ENCODE measurements around the gene RPA1. TPM values are rescaled to one million over a fixed set of nuclear protein-coding genes. Genes with fewer than 3 reads are reported as not detected.
"Not testable (repeated sequence)": the region's sequence is repeated elsewhere in the genome, so short reads cannot be mapped to it uniquely, and the experiment has no call there.

RPA1 gene
- total RNA-seq, 2 donors from 2014 or later: 15.4 to 40.0 TPM

GRCh38 chr17:1843947-1844346 lies 14.1 kb downstream of the RPA1 start:
- ATAC-seq (ENCODE audit: insufficient number of reproducible peaks, low FRiP score, low read depth): no peak
- Histone ChIP-seq H3K4me1 (ENCODE audit: control insufficient read depth in 1 of 2, low read depth in 2 of 2) (no peaks in the 10 kb centered on the region), H3K27me3 (replicated peaks; ENCODE audit: insufficient read depth) (no peaks in the 10 kb centered on the region), H3K27ac (no peak overlapping the region), H3K9me3 (no peaks in the 10 kb centered on the region), H3K36me3 (peaks cover 11% of the 10 kb centered on the region), H3K4me3 (no peak overlapping the region)
- DNase-seq (ENCODE audit: low spot score): no peak
- TF ChIP-seq, protein P1, sequence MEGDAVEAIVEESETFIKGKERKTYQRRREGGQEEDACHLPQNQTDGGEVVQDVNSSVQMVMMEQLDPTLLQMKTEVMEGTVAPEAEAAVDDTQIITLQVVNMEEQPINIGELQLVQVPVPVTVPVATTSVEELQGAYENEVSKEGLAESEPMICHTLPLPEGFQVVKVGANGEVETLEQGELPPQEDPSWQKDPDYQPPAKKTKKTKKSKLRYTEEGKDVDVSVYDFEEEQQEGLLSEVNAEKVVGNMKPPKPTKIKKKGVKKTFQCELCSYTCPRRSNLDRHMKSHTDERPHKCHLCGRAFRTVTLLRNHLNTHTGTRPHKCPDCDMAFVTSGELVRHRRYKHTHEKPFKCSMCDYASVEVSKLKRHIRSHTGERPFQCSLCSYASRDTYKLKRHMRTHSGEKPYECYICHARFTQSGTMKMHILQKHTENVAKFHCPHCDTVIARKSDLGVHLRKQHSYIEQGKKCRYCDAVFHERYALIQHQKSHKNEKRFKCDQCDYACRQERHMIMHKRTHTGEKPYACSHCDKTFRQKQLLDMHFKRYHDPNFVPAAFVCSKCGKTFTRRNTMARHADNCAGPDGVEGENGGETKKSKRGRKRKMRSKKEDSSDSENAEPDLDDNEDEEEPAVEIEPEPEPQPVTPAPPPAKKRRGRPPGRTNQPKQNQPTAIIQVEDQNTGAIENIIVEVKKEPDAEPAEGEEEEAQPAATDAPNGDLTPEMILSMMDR (IDR thresholded peaks at IDR 0.05): no peak

DNA sequence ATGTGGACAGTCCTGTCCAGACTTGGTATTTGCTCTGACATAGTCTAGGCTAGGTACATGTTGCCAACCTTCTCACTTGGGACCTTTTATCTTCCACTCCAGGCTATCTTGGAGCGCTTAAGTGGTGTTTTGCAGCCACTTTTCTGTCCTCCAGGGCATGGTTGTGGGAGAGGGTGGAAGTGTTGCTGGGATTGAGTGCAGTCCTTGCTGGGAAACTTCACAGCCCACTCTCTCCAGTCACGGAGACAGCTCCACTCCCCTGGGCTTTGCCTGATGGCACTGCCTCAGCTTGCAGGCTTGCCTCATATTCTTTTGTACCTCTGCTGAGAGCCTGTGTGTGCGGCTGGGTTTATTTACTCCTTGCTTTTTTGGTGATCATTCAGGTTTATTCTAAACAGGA lies 17.4 kb downstream of the RPA1 start:
- H3K4me3 ChIP-seq: no peak overlapping the region
- TF ChIP-seq, protein P1 (IDR thresholded peaks at IDR 0.05): no peak
- H3K9me3 ChIP-seq: no peaks in the 10 kb centered on the region
- H3K4me1 ChIP-seq (ENCODE audit: control insufficient read depth in 1 of 2, low read depth in 2 of 2): no peaks in the 10 kb centered on the region
- H3K27me3 ChIP-seq (replicated peaks; ENCODE audit: insufficient read depth): no peaks in the 10 kb centered on the region
- H3K36me3 ChIP-seq: peaks cover 11% of the 10 kb centered on the region
- ATAC-seq (ENCODE audit: insufficient number of reproducible peaks, low FRiP score, low read depth) (no peak), DNase-seq (ENCODE audit: low spot score) (no peak)
- no peak overlapping the region for H3K27ac ChIP-seq

DNA sequence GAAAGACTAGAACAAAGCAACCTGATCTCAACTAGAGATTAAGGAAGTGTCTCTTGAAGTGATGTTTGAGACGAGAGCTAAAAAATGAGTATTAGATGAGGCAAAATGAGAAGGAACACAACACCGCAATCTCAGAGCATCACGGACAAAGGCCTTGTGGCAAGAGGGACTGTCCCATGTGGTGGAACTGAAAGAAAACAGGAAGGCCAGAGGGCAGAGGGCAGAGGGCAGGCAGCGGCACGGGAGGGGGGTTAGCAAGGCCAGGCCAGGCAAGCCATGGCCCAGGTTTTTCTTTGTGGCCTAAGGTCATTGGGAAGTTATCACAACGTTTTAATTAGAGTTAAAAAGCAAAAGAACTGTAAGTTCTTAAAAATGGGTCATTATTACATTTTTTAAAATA lies 22.5 kb downstream of the RPA1 start:
- H3K36me3 ChIP-seq: peaks cover 3% of the 10 kb centered on the region
- no peak overlapping the region for H3K27ac ChIP-seq
- no peaks in the 10 kb centered on the region for H3K9me3 ChIP-seq
- no peaks in the 10 kb centered on the region for H3K4me1 ChIP-seq (ENCODE audit: control insufficient read depth in 1 of 2, low read depth in 2 of 2)
- no peak overlapping the region for H3K4me3 ChIP-seq
- no peaks in the 10 kb centered on the region for H3K27me3 ChIP-seq (replicated peaks; ENCODE audit: insufficient read depth)
- DNase-seq (ENCODE audit: low spot score) (no peak), ATAC-seq (ENCODE audit: insufficient number of reproducible peaks, low FRiP score, low read depth) (no peak)
- TF ChIP-seq, protein P1 (IDR thresholded peaks at IDR 0.05): no peak

DNA sequence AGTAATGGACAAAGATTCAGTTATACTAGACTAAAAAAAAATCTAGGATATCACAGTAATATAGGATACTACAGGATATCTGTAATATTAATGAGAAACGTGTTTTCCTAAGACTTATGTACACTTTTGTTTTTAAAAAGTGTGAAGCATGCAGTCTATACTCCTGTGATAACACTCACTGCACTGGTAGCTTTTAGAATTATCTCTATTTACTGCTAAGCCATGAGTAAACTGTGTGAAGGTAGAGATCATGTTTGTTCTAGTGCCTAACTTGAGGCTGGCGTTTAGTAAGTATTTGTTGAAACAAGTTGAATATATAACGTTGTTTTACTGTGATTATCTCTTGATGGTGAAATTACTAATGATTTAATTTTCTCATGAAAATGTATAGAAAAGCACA lies 23.9 kb downstream of the RPA1 start:
- Histone ChIP-seq H3K27me3 (replicated peaks; ENCODE audit: insufficient read depth) (no peaks in the 10 kb centered on the region), H3K27ac (no peak overlapping the region), H3K36me3 (peaks cover 5% of the 10 kb centered on the region), H3K4me1 (ENCODE audit: control insufficient read depth in 1 of 2, low read depth in 2 of 2) (no peaks in the 10 kb centered on the region), H3K4me3 (no peak overlapping the region), H3K9me3 (no peaks in the 10 kb centered on the region)
- no peak for DNase-seq (ENCODE audit: low spot score)
- TF ChIP-seq, protein P1 (IDR thresholded peaks at IDR 0.05): no peak
- ATAC-seq (ENCODE audit: insufficient number of reproducible peaks, low FRiP score, low read depth): no peak

- peaks cover 14% of the 10 kb centered on the region for H3K36me3 ChIP-seq
- not testable (repeated sequence) for H3K9me3 ChIP-seq; H3K4me3 ChIP-seq; DNase-seq (ENCODE audit: low spot score); ATAC-seq (ENCODE audit: insufficient number of reproducible peaks, low FRiP score, low read depth); H3K4me1 ChIP-seq (ENCODE audit: control insufficient read depth in 1 of 2, low read depth in 2 of 2); H3K27me3 ChIP-seq (replicated peaks; ENCODE audit: insufficient read depth); H3K27ac ChIP-seq
Observed at GRCh38 chr17:1856462-1856861, 26.7 kb downstream of the RPA1 start.

GRCh38 chr17:1860978-1861377 lies 31.2 kb downstream of the RPA1 start:
- peaks cover 14% of the 10 kb centered on the region for H3K36me3 ChIP-seq
- H3K4me3 ChIP-seq: no peak overlapping the region
- ATAC-seq (ENCODE audit: insufficient number of reproducible peaks, low FRiP score, low read depth): no peak
- TF ChIP-seq, protein P1 (IDR thresholded peaks at IDR 0.05): no peak
- no peaks in the 10 kb centered on the region for H3K9me3 ChIP-seq
- no peaks in the 10 kb centered on the region for H3K27me3 ChIP-seq (replicated peaks; ENCODE audit: insufficient read depth)
- no peaks in the 10 kb centered on the region for H3K4me1 ChIP-seq (ENCODE audit: control insufficient read depth in 1 of 2, low read depth in 2 of 2)
- no peak overlapping the region for H3K27ac ChIP-seq
- DNase-seq (ENCODE audit: low spot score): no peak
